ENCODE data around the gene DNAJC30.

Gene DNAJC30

GRCh38 chr7:73652541-73652949, 30.7 kb downstream of the DNAJC30 start:
- no peak for DNase-seq (ENCODE audit: low spot score)
- H3K27ac ChIP-seq, result no peak overlapping the region

GRCh38 chr7:73650524-73650923, 32.7 kb downstream of the DNAJC30 start:
- Histone ChIP-seq H3K27ac (no peak overlapping the region), H3K4me3 (no peak overlapping the region)
- DNase-seq (ENCODE audit: low spot score), result no peak
- TF ChIP-seq CTCF (IDR thresholded peaks at IDR 0.05), result no peak

More at GRCh38 chr7:73652541-73652949, 30.7 kb downstream of the DNAJC30 start:
- H3K4me3 ChIP-seq, result no peak overlapping the region
- TF ChIP-seq CTCF (IDR thresholded peaks at IDR 0.05), result no peak

DNA sequence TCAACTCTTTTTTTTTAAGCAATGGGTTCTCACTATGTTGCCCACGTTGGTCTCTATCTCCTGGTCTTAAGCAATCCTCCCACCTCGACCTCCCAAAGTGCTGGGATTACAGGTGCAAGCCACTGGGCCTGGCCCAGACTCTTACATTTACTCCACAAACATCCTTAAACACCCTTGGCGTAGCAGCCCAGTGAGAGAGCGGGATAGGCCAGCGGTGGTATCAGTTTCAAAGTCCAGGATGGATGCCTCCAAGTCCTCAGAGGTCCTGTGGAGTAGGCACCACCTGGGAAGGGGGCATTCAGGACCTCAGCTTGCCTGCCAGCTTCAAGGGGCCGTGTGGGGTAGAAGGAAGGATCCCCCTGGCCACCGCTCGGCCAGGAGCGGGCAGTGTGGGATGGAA, 33.7 kb downstream of the DNAJC30 start:
- no peak overlapping the region for H3K4me3 ChIP-seq
- no peak overlapping the region for H3K27ac ChIP-seq
- TF ChIP-seq CTCF (IDR thresholded peaks at IDR 0.05), result no peak
- no peak for DNase-seq (ENCODE audit: low spot score)

DNA sequence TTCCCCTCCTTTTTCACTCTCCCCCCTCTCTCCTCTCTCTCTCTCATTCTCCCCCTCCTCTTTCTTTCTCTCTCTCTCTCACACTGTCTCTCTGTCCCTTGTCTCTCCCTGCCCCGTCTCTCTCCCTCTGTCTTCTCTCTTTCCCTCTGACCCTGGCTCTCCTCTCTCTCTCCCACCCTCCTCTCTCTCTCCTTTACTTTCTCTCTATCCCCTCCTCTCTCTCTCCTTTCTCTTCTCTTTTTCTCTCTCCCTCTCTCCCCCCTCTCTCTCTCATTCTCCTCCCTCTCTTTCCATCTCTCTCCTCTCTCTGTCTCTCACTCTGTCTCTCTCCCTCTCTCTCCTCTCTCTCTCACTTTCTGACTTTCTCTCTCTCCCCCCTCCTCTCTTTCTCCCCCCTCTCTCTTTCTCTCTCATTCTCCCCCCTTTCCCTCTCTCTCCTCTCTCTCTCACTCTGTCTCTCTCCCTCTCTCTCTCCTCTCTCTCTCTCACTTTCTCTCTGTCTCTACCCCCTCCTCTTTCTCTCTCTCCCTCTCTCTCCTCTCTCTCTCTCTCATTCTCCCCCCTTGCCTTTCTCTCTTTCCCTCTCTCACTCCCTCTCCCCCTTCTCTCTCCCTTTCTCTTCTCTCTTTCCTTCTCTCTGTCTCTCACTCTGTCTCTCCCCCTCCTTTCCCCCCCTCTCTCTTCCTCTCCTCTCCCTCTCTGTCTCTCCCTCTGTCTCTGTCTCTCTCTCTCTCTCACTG, 34.5 kb downstream of the DNAJC30 start:
- no peak for TF ChIP-seq CTCF (IDR thresholded peaks at IDR 0.05)
- no peak overlapping the region for H3K4me3 ChIP-seq
- no peak overlapping the region for H3K27ac ChIP-seq
- no peak for DNase-seq (ENCODE audit: low spot score)

DNA sequence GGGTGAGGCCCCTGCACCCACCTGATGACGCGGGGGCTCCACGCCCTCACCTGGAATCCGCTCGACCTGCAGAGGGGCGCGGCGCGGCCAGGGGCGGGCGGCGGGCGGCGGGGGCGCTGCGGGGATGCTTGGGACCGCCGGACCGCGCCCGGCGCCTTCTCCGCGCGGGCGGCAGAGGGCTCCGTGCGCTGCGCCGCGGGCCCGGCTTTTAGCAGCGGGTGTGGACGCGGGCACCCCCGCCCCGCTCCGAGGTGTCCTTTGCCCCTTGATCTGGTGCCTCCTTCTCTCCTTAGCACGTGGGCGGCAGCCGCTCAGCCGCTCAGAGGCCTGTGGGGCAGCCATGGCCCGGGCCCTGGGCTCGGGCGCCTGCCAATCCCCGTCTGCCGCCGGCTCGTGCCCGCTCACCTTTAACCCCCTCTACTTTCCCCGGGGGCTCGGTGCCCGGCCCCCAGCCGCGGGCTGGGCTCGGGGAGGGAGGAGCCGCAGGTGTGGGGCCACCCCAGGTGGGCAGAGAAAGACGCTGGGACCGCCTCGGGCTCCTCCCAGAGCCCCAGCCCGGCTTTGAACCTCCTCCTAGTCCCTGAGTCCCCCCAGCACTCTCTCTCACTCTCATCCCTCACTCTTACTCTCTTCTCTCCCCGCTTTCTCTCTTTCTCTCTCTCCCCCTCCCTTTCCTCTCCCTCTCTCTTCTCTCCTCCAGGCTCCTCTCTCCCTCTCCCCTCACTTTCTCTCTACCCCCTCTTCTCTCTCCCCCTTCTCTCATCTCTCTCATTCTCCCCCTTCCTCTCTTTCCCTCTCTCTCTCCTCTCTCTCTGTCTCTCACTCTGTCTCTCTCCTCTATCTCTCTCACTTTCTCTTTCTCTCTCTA, 35.3 kb downstream of the DNAJC30 start:
- TF ChIP-seq CTCF (IDR thresholded peaks at IDR 0.05), result no peak
- Histone ChIP-seq H3K27ac (no peak overlapping the region), H3K4me3 (peak overlapping the region; percentile 70)
- DNase-seq (ENCODE audit: low spot score), result no peak

DNA sequence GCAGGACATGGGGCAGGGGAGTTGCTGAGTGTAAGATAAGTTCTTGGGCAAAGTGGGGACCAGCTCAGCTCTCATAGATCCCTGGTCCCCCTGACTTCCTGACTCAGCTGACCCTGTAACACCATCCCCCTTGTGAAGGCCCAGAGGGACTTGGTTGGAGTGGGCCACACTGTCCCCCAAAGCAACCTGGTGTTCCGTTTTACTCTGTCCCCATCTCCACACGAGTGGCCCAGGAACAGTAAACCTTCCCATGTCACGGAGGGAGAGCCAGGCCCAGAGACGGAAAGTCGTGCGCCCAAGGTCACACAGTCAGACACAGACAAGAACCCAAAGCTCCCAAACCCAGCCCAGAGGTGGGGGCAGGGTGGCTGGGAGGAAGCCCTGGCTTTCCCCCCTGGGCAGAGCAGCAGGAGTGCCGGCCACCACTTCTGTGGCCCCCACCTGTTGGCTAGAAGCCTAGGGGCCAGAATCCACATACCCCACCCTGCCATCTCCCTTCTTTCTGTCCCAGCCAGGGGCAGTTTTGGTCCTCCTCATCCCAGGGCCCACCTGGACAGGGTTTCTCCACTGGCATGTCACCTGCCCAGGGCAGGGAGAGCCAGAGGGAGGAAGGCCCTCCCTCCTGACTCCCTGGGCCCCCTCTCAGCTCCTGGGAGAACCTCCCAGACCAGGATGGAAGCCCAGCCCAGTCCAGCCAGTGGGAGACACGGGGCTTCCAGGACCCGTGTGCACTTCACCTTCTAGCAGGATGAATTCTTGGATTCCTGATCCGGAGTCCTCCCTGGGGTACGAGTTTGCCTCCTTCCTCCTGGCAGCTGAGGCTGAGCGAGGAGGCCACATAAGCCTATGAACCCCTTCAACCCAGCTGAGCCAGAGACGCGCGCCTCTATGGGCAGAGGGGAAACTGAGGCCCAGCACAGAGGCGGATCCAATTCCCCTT, 36.2 kb downstream of the DNAJC30 start:
- H3K27ac ChIP-seq, result no peak overlapping the region
- TF ChIP-seq CTCF (IDR thresholded peaks at IDR 0.05), result no peak
- no peak for DNase-seq (ENCODE audit: low spot score)
- H3K4me3 ChIP-seq, result peak overlapping the region; percentile 70
